Right renal cortex interstitium (tissue), 3 donors: ENCODE results near the gene SORL1. TPM values are rescaled to one million over a fixed set of nuclear protein-coding genes. Genes with fewer than 3 reads are reported as not detected.
"Not testable (repeated sequence)": the region's sequence is repeated elsewhere in the genome, so short reads cannot be mapped to it uniquely, and the experiment has no call there.

Experiments used
- DNase-seq, 3 donors: peaks; one replicate each; pipeline ENCODE4 v3.0.0-alpha.2; 2013; ENCODE audit warnings: low read depth in 3 of 3, low spot score in 2 of 3
- polyA plus RNA-seq, 3 donors: library from polyadenylated mRNA; unstranded; fragments of 120-200 nt; gene quantifications; one replicate each; pipeline ENCODE4 v1.2.1, GENCODE V29; 2013; ENCODE audit not compliant: insufficient read length in 3 of 3

The SORL1 gene
- polyA plus RNA-seq, 3 donors = 34.7 to 53.5 (median 36.9) TPM

DNA sequence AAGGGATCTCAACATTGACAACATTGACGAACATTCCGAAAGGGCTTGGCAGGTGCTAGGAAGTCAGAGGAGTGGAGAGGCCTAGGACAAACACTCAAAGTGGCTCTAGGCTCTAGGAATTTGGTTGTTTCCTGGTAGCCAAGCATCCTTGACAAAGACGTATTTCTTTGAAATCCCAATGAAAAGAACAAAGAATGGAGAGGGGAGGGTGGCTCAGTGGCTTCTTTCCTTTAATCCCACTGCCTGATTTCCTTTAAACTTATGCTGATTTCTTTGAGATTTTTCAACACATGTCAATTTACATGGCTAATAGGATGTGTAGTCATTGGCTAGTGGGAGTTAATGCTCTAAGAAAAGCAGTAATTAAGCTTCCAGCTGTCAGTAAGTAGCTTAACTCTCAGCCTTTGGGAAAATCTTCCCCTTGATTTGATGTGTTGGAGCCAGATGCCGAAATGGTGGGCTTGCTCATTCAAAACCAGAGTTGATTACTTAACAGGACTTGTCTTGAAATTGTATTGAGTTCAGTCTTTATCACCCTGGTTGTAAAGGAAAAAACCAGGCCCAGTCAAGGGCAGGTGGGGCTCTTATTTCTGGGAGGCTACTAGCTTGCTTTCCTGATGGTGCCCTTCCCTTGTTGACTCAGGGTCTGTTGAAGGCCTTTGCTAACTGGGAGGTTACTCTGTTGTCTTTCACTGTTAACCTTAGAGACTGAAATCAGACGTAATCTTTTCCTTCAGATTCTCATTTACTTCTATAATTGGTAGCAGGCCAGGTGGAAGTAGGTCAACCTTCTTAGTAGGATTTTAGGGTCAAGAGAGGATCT lies 45.3 kb downstream of the SORL1 start:
- no peak for DNase-seq

DNA sequence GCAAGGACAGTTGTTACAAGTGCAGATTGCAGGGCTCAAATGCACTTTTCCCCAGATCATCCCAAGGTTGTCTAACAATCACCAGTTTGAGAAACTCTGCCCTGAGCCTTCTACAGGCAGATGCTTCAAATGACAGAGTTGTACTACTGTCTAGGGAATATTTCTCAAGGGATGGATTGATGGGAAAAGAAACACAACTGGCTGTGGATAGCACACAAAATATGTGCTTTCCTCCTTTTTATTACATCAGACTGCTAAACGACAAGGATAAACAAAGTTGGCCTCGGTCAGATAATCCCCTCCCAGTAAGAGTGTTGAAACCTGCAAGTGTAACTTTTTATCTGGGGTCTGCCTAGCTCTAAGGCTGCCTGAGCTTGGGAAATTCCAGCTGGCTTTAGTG lies 47.3 kb downstream of the SORL1 start:
- no peak for DNase-seq

DNA sequence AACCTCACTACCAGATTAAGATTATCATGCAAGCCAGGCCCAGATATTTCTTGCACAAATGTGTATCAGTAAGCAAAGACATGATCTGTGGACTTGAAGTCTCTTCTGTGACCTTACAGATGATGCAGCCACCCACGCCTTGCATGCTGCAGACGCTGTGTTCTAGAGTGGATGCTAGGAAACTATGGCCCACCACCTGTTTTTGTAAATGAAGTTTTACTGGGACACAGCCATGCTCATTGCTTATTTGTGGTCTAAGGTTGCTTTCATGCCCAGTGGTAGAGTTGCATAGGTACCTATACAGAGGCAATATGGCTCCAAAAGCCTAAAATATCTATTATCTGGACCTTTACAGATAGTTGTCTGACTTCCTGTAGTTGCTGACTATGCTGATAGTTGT lies 48.2 kb downstream of the SORL1 start:
- DNase-seq = no peak

DNA sequence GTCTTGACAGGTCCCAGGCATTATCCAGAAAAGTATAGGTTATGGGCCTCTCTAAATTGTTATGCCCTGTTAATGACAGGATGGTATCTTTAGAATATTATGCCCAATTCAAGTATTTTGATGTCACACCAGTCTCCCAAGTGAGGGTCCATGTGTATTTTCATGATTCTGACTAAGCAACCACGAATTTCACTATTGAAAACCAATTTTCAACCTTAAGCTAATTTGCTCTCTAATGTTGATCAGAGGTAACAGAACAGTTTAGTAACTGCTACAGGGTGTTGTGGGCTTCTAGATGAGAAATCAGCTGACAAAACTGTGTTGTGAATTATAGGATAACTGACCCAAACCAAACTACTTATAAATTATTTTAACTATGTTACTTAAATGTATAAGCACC lies 48.6 kb downstream of the SORL1 start:
- DNase-seq = no peak

DNA sequence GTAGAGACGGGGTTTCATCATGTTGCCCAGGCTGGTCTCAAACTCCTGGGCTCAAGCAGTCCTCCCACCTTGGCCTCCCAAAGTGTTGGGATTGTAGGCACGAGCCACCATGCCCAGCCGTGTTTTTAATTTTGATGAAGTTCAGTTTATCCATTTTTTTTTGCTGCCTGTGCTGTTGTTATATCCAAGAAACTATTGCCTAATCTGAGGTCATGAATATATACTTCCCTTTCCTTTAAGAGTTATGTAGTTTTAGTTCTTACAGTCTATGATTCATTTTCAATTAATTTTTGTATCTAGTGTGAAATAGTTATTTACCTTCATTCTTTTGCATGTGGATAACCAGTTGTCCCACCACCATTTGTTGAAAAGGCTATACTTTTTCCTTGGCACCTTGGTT lies 50.9 kb downstream of the SORL1 start:
- no peak for DNase-seq

DNA sequence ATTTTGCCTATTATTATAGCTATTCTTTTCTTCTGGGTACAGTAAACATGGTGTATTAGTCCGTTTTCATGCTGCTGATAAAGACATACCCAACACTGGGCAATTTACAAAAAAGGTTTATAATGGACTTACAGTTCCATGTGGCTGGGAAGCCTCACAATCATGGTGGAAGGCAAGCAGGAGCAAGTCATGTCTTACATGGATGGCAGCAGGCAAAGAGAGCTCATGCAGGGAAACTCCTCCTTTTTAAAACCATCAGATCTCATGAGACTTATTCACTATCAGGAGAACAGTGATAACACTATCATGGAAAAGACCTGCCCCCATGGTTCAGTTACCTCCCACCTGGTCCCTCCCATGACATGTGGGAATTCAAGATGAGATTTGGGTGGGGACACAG lies 54.1 kb downstream of the SORL1 start:
- not testable (repeated sequence) for DNase-seq

DNA sequence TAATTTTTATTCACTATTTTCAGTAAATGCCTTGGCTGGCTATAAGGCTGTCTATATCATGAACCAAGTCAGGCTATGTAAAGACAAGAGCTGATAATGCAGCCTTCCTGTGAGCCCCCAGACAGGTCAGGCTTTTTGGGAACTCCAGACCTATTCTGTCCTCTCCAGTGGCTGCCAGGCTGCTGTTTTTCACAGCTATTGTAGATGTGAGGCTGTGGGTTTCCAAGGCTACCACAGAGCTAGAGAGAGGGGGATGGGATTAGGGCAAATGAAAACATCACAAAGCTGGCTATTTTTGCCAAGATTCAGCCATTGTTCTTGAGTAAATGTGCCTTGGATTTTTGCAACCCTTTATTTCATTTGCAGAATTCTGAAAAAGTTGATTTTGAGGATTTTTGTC lies 56.3 kb downstream of the SORL1 start:
- DNase-seq = no peak

DNA sequence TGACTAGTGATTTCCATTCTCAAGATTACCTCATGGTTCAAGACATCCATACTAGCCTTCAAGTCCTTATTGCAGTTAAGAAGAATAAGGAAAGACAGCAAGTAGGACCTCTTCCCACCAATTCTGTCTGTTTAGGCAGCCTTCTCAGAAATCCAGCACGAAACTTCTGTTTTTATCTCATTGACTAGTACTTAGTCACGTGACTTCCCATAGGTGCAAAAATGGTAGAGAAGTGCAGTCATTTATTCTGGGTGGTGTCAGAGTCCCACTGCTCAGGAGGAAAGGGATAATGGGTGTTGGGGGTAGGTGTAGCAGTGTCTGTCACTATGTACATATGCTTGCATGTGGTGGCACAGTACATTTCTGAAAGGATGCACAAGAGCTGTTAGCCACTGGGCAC lies 58.3 kb downstream of the SORL1 start:
- DNase-seq = no peak

DNA sequence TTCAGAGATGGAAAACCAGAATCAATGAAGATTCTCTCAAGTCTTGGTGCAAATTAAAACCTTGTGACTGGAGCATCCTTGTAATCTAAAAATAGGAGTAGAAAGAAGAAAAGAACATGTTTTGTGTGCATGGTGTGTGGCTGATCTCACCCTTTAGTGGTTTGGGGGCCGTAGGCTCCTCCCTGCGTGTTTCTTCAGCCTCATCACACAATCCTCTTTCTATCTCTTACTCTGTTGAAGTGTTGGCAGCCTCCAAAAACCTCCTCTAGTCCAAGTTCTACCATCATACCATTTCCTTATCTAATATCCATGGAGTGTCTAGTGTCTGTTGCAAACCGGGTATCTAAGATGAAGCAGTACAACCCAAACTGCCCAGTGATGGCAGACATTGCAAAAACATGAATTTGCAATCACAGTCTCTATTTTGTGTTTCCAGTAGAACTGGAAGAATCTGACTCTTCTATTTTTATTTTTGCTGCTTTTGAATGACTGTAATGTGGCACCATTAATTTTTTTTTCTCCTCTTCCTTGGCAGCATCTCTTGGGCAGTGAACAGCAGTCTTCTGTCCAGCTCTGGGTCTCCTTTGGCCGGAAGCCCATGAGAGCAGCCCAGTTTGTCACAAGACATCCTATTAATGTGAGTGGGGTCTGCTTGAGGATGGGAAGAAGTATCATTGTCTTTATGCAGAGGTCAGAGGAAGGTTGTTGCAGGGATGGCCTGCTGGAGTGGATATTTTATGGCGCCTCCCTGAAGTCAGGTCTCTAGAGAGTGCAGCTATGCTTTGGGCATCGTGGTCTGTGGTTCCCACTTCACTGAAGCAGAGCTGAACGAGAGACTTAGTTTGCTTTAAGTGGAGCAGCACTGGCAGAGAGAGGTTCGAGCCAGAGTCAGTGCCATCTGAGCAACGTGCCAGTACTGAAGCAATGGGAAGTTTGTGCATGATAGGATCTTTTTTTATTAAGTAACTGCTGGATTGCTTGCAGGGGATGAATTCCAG lies 60.7 kb downstream of the SORL1 start:
- no peak for DNase-seq

DNA sequence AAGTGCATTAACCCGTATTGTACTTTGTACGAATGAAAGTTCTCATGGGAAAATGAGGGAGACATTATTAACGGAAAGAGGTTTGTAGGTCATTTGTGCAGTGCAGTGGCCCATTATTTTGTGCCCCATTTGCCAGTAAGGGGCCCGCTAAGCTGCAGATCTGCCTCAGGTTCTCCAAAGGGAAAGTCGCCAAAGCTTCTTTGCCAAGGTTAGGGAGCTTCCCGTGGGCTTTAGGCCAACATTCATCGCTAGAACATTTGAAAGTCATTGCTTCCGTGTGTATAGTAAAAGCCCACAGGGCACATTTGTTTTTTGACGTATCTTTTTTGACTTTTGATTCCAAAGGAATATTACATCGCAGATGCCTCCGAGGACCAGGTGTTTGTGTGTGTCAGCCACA lies 61.7 kb downstream of the SORL1 start:
- no peak for DNase-seq

DNA sequence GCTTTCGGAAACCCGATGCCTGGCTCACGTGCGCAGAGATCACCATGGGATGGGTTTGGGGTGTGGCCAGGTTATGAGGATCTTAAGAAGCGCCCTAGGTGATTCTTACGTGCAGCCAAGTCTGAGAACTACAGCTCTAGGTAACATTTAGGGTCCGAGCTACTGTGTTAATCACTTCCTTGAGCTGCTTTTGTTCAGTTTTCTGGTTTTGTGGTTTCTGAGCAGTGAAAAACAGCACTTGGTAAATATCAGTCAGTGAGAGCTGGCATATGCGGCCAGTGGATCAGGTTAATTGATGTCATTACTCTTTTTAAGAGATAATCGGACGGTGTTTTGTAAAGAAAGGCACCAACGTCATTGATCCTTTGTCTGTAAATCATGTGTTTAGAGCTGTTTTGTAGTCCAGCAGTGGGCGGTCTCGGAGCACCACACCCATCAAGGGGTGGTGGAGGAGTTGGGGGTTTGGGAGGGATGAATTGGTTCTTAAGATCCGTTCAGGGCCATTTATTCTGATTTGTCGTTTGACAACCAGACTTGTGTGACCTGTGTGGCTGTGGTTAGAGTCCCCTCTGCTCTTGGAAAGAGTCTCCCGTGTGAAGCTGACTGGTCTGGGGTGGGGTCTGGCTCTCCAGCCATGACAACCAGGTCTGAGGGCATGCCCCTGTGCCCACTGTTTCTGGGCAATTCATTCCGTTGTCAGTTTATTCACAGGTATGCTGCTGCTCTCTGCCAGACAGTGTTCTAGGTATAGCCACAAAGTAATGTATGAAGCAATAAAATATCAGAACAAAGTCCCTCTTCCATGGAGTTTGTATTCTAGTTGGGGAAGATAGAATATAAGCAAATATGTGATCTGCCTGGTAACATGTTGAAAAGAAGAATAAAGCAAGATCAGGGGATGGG lies 62.6 kb downstream of the SORL1 start:
- DNase-seq = no peak

DNA sequence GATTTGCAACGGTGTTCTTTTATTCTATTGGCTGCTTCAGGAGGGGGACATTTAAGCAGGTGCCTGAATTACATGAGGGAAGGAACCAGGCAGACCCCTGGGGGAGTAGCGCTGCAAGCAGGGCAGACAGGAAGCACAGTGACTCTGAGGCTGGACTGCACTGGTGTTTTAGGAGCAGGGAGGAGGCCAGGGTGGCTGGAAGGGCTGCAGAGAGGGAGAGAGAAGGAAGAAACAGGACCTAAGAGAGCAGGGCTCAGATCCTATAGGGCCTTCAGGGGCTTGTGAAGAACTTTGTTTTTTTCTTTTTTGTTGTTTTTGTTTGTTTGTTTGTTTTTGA lies 63.2 kb downstream of the SORL1 start:
- DNase-seq = no peak

DNA sequence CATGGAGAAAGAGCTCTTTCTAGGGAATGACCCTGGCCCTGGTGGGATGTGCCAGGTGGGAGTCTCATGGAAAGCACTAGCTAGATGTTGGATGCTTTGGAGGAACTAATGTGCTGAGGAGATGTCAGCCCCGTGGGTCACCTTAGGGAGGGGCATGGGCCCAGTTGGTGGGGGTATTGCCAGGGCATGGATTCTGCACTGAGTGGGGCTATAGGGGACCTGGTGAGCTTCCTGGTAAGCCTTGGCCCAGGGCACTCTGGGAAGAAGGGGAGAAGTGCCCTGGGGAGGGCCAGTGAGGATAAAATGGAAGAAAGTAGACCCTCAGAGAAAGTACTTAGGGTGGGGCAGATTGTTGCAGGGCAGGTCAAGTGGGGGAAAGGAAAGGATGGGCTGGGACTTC lies 65.9 kb downstream of the SORL1 start:
- no peak for DNase-seq

DNA sequence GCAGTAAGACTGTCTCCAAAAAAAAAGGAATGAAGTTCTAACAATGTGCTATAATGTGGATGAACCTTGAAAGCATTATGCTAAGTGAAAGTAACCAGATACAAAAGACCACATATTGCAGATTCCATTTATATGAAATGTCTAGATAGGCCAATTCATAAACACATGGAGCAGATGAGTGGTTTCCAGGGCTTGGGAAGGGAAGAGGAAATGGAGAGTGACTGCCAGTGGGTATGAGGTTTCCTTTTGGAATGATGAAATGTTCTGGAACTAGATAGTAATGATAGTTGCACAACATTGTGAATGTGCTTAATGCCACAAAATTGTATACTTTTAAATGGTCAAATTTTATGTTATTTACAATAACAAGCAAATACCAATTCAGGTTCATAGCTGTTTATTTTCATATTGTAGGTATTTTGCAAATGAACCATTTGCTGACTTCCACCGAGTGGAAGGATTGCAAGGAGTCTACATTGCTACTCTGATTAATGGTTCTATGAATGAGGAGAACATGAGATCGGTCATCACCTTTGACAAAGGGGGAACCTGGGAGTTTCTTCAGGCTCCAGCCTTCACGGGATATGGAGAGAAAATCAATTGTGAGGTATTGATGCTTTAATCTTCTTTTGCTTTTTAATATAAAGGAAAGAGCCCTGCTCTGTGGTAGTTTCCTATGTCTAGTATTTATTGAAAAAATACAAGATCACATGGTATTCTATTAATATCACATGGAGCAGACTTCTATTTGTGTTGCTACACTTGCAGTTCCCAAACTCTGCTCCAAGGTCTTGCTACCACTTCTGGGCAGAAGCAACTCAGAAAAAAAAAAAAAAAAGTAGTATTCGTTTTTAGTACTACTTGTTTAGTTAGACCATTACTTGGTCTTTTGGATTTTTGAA lies 68.4 kb downstream of the SORL1 start:
- no peak for DNase-seq

DNA sequence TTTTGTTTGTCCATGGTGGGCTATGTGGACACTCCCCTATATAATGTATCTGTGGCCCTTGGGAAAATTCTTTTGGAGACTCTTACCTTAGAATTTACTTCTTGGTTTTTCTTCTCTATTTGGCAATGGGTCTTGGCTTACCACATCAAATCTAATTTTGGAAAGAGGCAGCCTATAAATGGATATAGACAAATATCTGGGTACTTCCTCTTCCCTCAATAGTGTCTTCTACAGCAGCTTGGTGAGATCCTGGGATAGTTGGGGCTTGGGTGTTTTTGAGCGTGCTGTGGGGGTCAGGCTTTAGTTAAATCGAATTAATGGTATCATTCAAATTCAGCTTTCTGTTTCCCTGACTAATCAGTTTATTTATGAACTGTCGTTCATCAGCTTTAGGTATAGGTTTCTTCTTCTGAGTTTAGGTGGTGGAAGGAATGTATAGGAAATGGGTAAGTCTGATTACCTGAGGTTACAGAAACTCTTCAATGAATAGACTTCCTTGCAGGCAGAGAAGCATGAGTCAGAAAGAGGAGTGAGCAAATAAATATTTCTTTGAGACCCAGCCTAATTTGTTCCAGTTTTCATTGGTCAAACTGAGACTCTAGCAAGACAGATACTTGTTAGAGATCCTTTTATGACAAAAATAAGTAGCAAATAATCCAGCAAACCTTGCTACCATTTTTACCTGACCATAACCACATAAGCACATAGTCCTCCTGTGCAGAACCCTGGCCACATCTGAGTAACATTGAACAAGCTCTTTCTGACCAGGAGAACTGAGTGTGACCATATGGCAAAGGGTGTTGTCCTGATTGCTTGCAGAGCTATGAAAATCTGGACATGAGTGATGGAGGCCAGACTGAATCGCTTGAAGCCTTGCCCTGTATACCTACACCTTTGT lies 69.3 kb downstream of the SORL1 start:
- DNase-seq = no peak

DNA sequence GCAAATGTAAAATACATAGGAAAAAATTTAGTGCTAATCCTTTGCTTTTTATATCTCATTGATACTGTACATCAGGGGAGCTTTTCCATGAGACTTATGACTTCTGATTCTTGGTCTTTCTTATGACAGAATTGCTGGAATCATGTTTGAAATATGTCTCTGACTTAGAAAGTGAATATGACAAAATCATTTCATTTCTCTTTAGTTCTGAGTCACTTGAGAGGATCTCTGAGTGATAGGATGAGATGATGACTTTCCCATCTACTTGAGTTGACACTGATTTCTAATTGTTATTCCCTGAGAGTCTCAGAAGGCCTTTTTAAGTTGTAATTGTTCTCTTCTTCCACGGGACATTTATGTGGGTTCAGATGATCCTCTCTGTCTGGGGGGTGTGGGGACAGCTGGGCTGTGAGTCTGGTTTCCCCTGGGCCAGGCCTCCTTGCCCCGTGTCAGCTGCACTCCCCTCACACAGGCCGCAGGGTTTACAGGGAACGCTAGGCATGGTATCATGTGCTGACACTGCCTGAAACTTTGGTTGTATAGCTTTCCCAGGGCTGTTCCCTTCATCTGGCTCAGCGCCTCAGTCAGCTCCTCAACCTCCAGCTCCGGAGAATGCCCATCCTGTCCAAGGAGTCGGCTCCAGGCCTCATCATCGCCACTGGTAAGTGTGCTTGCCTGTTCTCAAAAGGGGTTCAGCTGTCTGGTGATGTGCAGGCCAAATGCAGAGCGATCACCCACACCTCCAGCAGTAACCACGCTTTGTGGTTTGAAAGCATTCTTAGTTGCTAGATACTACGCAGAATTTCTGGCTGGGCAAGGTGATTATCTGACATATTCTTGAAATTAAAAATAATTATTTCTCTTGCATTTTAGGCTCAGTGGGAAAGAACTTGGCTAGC lies 70.2 kb downstream of the SORL1 start:
- DNase-seq = no peak

DNA sequence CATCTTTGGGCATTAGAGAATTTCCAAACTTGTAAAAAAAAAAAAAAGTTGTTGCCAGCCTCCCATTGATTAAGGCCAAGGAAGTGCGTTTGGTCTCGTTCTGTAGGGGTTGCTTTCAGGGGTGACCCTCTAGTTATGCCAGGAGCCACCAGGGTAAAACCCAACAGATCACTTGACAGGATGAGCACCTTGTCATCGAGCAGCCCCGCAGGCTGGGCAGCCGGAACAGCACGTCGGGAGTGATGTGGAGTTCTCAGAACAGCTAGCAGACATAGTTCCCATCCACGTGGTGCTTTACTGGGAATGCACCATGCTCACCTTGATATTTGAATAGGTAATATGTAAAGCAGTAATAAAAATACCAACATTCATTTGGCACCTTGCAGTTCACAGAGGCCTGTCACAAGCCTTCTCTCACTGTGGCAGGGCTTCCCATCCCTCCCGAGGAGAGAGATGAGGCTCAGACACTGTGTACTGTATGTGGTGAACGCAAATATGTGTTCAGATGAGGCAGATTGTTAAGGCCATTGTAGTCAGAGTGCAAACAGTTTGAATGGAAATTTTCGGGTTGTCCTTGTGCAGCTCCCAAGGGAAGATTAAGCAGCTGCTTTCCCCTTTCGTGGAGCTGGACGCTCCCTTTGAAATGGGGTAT lies 71.6 kb downstream of the SORL1 start:
- DNase-seq = no peak
